ENCODE data around the gene KRT84.
"Not testable (repeated sequence)": the region's sequence is repeated elsewhere in the genome, so short reads cannot be mapped to it uniquely, and the experiment has no call there.

The KRT84 gene

GRCh38 chr12:52360106-52360662, 25.3 kb downstream of the KRT84 start:
- DNase-seq (ENCODE audit: low spot score): no peak

DNA sequence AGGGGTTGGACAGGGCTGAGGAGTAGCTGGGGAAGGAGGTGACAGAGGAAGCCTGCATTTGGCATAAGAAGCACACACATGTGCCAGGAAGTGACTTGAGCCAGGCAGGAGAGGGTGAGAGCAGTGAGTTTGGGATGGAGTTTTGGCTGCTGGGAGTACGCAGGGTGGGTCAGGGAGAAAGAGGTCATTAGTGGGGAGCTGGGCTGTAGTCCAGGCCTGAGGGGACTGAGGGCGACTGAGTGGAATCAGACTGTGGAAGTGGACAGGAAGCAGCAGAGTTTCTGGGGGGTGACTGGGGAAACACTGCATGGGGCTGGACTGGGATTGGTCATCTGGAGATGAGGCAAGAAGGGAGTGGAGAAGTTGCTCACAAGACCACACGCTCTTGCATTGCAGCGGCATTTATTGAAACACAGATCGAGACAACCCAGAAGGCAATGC, 25.8 kb downstream of the KRT84 start:
- no peak for DNase-seq (ENCODE audit: low spot score)

GRCh38 chr12:52358575-52359350, 26.7 kb downstream of the KRT84 start:
- no peak for DNase-seq (ENCODE audit: low spot score)

- no peak for DNase-seq (ENCODE audit: low spot score)
Observed at GRCh38 chr12:52356762-52357580, 28.5 kb downstream of the KRT84 start.

GRCh38 chr12:52356031-52356761, 29.3 kb downstream of the KRT84 start:
- no peak for DNase-seq (ENCODE audit: low spot score)

GRCh38 chr12:52355176-52355575, 30.3 kb downstream of the KRT84 start:
- DNase-seq (ENCODE audit: low spot score): no peak

- DNase-seq (ENCODE audit: low spot score): no peak
Observed at GRCh38 chr12:52354200-52354599, 31.3 kb downstream of the KRT84 start.

DNA sequence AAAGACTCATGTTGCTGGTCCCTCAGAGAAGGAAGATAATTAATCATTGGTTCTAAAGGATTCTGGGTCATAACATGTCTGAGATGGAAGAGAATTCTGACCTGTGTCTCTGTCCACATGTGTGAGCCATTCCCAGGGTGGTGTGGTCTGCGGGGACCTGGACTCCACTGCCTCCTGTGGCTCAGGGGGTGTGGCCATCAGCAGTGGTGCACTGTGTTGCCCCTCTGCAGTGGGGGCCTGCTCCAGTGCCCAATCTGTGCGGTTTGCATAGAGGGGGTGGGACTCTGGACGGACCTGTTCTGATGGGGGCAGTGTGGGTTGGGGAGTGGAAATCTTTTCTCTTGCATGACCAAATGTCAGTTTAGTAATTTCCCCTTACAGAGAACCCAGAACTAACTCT, 31.7 kb downstream of the KRT84 start:
- DNase-seq (ENCODE audit: low spot score): no peak

DNA sequence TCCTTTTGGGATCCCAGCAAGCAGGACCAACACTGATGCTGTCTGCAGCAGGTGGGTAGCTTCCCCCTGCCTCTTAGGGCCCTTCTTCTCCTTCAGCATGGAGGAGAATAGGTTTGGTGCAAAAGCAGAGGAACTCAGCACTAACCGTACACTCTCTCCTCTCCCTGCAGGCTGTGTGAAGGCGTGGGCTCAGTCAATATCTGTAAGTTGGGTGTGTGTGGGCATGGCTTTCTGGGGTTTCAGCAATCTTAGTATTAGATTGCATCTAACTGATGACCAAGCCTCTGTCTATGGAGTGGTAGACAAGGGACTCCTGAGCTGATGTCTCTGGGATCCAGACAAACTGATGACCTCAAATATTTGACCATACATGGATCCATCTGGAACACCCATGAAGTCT, 32.5 kb downstream of the KRT84 start:
- no peak for DNase-seq (ENCODE audit: low spot score)

- DNase-seq (ENCODE audit: low spot score): peak; percentile 60
Observed at GRCh38 chr12:52351196-52352059, 34.0 kb downstream of the KRT84 start.

- no peak for DNase-seq (ENCODE audit: low spot score)
Observed at GRCh38 chr12:52350786-52351185, 34.7 kb downstream of the KRT84 start.

- DNase-seq (ENCODE audit: low spot score): no peak
Observed at GRCh38 chr12:52350021-52350620, 35.3 kb downstream of the KRT84 start.

- no peak for DNase-seq (ENCODE audit: low spot score)
Observed at GRCh38 chr12:52349196-52349595, 36.3 kb downstream of the KRT84 start.

DNA sequence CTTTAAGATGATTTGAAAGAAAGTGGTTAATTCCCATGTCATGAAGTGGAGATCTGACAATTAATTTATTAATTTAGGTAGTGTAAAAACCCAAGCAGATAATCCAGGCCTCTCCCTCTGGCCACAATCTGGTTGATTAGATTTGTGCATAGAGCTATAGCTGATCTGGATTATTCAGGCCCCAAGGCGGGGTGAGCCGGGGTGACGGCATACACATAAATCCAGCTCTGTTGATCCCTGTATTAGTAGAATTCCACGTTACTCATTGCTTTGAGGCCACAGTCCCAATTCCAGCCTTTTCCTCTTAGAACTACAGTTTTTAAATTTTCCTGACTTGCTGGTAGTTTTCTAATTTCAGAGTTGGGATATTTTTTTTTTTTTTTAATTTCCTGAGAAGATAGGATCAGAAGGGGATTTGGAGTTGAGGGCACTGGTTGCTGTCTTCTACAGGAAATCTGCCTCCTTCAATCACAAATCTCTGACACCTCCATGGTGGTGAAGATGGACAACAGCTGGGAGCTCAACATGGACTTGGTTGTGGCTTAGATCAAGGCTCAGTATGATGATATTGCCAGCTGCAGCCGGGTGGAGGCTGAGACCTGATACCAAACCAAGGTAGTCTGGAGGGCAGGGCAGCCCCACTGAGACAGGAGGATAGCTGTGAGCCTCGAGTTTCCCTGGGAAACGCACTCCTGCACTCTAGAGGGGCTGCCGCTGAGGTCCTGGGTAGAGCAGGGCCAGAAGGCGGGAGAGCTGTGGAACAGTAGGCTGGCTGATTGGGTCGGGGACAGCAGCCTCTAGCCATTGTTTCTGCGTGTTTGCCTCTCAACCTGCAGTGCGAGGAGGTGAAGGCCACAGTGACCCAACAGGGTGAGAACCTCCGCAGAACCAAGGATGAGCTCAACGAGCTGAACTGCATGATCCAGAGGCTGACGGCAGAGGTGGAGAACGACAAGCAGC, 37.6 kb downstream of the KRT84 start:
- no peak for DNase-seq (ENCODE audit: low spot score)

DNA sequence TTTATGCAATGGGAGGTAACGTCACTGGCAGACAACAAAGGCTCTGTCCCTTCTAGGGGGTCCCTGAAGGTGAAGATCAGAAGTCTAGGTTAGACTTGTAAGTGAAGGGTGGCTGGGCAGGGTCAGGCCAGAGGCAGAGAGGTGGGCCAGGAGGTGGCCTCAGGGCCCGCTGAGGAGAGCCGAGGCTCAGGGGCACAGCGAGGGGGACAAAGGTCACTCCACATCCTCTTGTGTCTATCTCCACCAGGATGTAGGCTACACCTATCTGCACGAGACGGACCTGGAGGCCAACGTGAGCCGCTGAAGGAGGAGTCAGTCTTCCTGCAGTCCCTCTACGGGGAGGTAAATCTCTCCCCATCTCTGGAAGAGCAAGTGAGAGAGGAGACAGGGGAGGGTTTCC, 38.4 kb downstream of the KRT84 start:
- no peak for DNase-seq (ENCODE audit: low spot score)

- no peak for DNase-seq (ENCODE audit: low spot score)
Observed at GRCh38 chr12:52346593-52346992, 38.9 kb downstream of the KRT84 start.

DNA sequence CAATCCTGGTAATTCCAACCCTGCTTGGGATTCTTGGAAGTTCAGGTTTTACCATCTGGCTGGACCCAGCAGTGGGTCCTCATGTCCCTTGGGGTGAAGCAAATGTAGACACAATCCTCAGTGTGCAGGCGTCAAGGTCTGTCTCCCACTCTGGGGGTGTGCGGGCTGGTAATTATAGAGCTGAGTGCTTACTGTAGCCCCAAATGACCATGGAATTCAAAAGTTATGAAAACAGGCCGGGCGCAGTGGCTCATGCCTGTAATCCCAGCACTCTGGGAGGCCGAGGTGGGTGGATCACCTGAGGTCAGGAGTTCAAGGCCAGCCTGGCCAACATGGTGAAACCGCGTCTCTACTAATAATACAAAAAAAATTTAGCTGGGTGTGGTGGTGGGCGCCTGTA, 40.4 kb downstream of the KRT84 start:
- DNase-seq (ENCODE audit: low spot score): not testable (repeated sequence)

GRCh38 chr12:52344111-52344510, 41.3 kb downstream of the KRT84 start:
- no peak for DNase-seq (ENCODE audit: low spot score)

- no peak for DNase-seq (ENCODE audit: low spot score)
Observed at GRCh38 chr12:52343550-52343949, 41.9 kb downstream of the KRT84 start.
